GM12878 (cell line): Measurements from ENCODE around the gene SLX4IP. TPM values are rescaled to one million over a fixed set of nuclear protein-coding genes. Genes with fewer than 3 reads are reported as not detected.

Source experiments
- ATAC-seq: fragments of 200-7000 bp; cut with Tn5 transposase; 3 replicates; pipeline ENCODE4 v1.9.1; 2020; ENCODE audit warnings: mild to moderate bottlenecking, moderate library complexity
- BruUV-seq: library from RNA; stranded (reverse); fragments of 400-500 nt; replicated peaks from 2 replicates; lab custom pipeline; 2021; lab: Mats Ljungman, UMichigan
- CTCF ChIA-PET: fragments of 300-600 bp; sonication (Branson Sonifier 250); formaldehyde crosslinking; extraction: SDS; loops from one replicate; lab custom pipeline; 2021; ENCODE audit warnings: inconsistent platforms; lab: Yijun Ruan, JAX
- POLR2A ChIA-PET: fragments of 350-600 bp; formaldehyde crosslinking; extraction: SDS; loops from one replicate; lab custom pipeline; 2021; ENCODE audit warnings: inconsistent platforms; lab: Charles Lee
- RAD21 ChIA-PET: fragments of 300-600 bp; sonication (Branson Sonifier 250); formaldehyde crosslinking; loops from one replicate; lab custom pipeline; 2023; ENCODE audit warnings: antibody characterized with exemption; ENCODE audit not compliant: unreplicated experiment; lab: Charles Lee
- SMC1A ChIA-PET: fragments of 300-600 bp; sonication (Branson Sonifier 250); formaldehyde crosslinking; loops from one replicate; lab custom pipeline; 2023; ENCODE audit not compliant: unreplicated experiment, uncharacterized antibody; lab: Charles Lee
- DNase-seq: peaks from one replicate; pipeline ENCODE4 v3.0.0-alpha.2; 2011; ENCODE audit warnings: low read depth, low spot score
- FAIRE-seq: peaks from 3 replicates; lab custom pipeline; 2011; peaks lifted over from hg19 to GRCh38; lab: Jason Lieb, UNC
- H2AFZ ChIP-seq: 2 replicates; pipeline ENCODE4 v1.6.0; 2011; ENCODE audit warnings: low read depth, low read length, control low read depth; ENCODE audit not compliant: control insufficient read depth
- H3K27ac ChIP-seq: 2 replicates; pipeline ENCODE4 v1.5.1; 2011; ENCODE audit warnings: control low read depth; ENCODE audit not compliant: control insufficient read depth, insufficient read depth
- H3K27me3 ChIP-seq, 2 experiments: replicated peaks in 1 of 2; 2 replicates each; pipeline versions ENCODE4 v1.6.0 to v1.6.1; 2011; ENCODE audit warnings: low read length in 1 of 2; ENCODE audit not compliant: control insufficient read depth in 2 of 2, insufficient read depth in 2 of 2
- H3K36me3 ChIP-seq, 2 experiments: 2 replicates each; pipeline ENCODE4 v1.5.1; 2011; ENCODE audit warnings: low read length in 1 of 2; ENCODE audit not compliant: control insufficient read depth in 2 of 2, insufficient read depth in 2 of 2
- H3K4me1 ChIP-seq: 2 replicates; pipeline ENCODE4 v1.6.1; 2011; ENCODE audit warnings: mild to moderate bottlenecking, low read length, moderate library complexity, mixed read lengths; ENCODE audit not compliant: control insufficient read depth, insufficient read depth
- H3K4me2 ChIP-seq: 2 replicates; pipeline ENCODE4 v1.6.0; 2011; ENCODE audit warnings: control low read depth; ENCODE audit not compliant: control insufficient read depth, insufficient read depth
- H3K4me3 ChIP-seq: fragments of 200-600 bp; sonication (generic); 2 replicates; pipeline ENCODE4 v1.5.1; 2016
- H3K79me2 ChIP-seq: 2 replicates; pipeline ENCODE4 v1.6.0; 2011; ENCODE audit warnings: low read length; ENCODE audit not compliant: control insufficient read depth, insufficient read depth
- H3K9ac ChIP-seq: 2 replicates; pipeline ENCODE4 v1.8.0; 2011; ENCODE audit warnings: low read length, control low read depth, mixed read lengths; ENCODE audit not compliant: control insufficient read depth, insufficient read depth
- H3K9me3 ChIP-seq: replicated peaks from 3 replicates; pipeline ENCODE4 v1.5.1; 2011; ENCODE audit warnings: mild to moderate bottlenecking, low read length; ENCODE audit not compliant: control insufficient read depth, insufficient read depth
- H4K20me1 ChIP-seq: 2 replicates; pipeline ENCODE4 v1.6.0; 2011; ENCODE audit not compliant: control insufficient read depth, insufficient read depth
- BCL11A ChIP-seq: IDR thresholded peaks from 2 replicates; pipeline ENCODE4 v1.6.1; 2011; ENCODE audit warnings: low read depth, low read length
- CHD1 ChIP-seq: IDR thresholded peaks from 2 replicates; pipeline ENCODE4 v1.6.1; 2012; ENCODE audit warnings: low read depth, low read length, improper control_type of control experiment
- FOXK2 ChIP-seq: fragments of 450-650 bp; IDR thresholded peaks from 2 replicates; pipeline ENCODE4 v1.6.1; 2017; ENCODE audit warnings: mild to moderate bottlenecking, moderate library complexity
- IKZF2 ChIP-seq, 2 experiments: fragments of 450-650 bp; IDR thresholded peaks; 2 replicates each; pipeline ENCODE4 v1.6.1; 2017; ENCODE audit warnings: mild to moderate bottlenecking in 2 of 2, moderate library complexity in 2 of 2
- MEF2A ChIP-seq: IDR thresholded peaks from 2 replicates; pipeline ENCODE4 v1.6.1; 2011; ENCODE audit warnings: low read depth, mild to moderate bottlenecking, low read length, moderate library complexity; ENCODE audit not compliant: insufficient read depth
- MEF2B ChIP-seq: fragments of 450-650 bp; IDR thresholded peaks from 2 replicates; pipeline ENCODE4 v1.6.1; 2018; ENCODE audit warnings: mild to moderate bottlenecking, moderate library complexity; ENCODE audit not compliant: partially characterized antibody, poor library complexity, severe bottlenecking
- NFYB ChIP-seq: IDR thresholded peaks from 2 replicates; pipeline ENCODE4 v1.6.1; 2011; ENCODE audit warnings: low read depth, mild to moderate bottlenecking, low read length, improper control_type of control experiment, moderate library complexity; ENCODE audit not compliant: insufficient read depth
- NR2F1 ChIP-seq: fragments of 450-650 bp; conservative IDR thresholded peaks from 2 replicates; pipeline ENCODE4 v1.6.1; 2017; ENCODE audit warnings: mild to moderate bottlenecking
- RFX5 ChIP-seq: IDR thresholded peaks from 2 replicates; pipeline ENCODE4 v1.6.1; 2011; ENCODE audit warnings: low read depth, low read length, improper control_type of control experiment
- SIX5 ChIP-seq: IDR thresholded peaks from 2 replicates; pipeline ENCODE4 v1.6.1; 2011; ENCODE audit warnings: mild to moderate bottlenecking, low read depth, low read length, moderate library complexity; ENCODE audit not compliant: severe bottlenecking
- SMAD1 ChIP-seq: fragments of 450-650 bp; IDR thresholded peaks from 2 replicates; pipeline ENCODE4 v1.6.1; 2018; ENCODE audit warnings: mild to moderate bottlenecking, low read depth; ENCODE audit not compliant: partially characterized antibody
- SREBF1 ChIP-seq: IDR thresholded peaks from 2 replicates; pipeline ENCODE4 v1.6.1; 2012; ENCODE audit warnings: mild to moderate bottlenecking, low read length
- SRF ChIP-seq, 2 experiments: IDR thresholded peaks; 2 replicates each; pipeline ENCODE4 v1.6.1; 2011; ENCODE audit warnings: low read depth in 2 of 2, low read length in 2 of 2, mild to moderate bottlenecking in 1 of 2, moderate library complexity in 1 of 2
- STAT1 ChIP-seq: fragments of 450-650 bp; conservative IDR thresholded peaks from 2 replicates; pipeline ENCODE4 v1.6.1; 2014; ENCODE audit warnings: antibody characterized with exemption, mild to moderate bottlenecking
- TCF7 ChIP-seq: IDR thresholded peaks from 2 replicates; pipeline ENCODE4 v1.6.1; 2014; ENCODE audit warnings: antibody characterized with exemption, borderline replicate concordance
- ZNF207 ChIP-seq: fragments of 450-650 bp; IDR thresholded peaks from 2 replicates; pipeline ENCODE4 v1.6.1; 2014; ENCODE audit warnings: antibody characterized with exemption, mild to moderate bottlenecking, borderline replicate concordance
- WGBS: methylation state at CpG from one replicate; pipeline ENCODE4 v1.1.6; 2016; ENCODE audit warnings: low lambda C conversion rate; ENCODE audit not compliant: insufficient replicate concordance, insufficient coverage; ENCODE audit errors: missing lambda C conversion rate; 5-methylcytosine and 5-hydroxymethylcytosine counted together
- in situ Hi-C: fragments of 300-500 bp; cut with MboI; formaldehyde crosslinking; loops from 9 replicates; pipeline ENCODE4 v1.14.3; 2018; ENCODE audit warnings: mixed read lengths
- intact Hi-C: fragments of 100-400 bp; cut with micrococcal nuclease; formaldehyde crosslinking; loops from one replicate; pipeline ENCODE4 v1.14.2; 2022; ENCODE audit not compliant: unreplicated experiment
- polyA plus RNA-seq, 11 experiments: library from polyadenylated mRNA; depleted of rRNA in 4 of 11; unstranded in 6 of 11; stranded (reverse) in 5 of 11; fragments of >200 nt; fragmentation: Nextera tagmentation in 4 of 11; fragmentation: Illumina TruSeq in 1 of 11; extraction: Ambion mirVana in 4 of 11; extraction: Trizol in 1 of 11; gene quantifications; 1 replicate in 1 of 11; 2 replicates in 10 of 11; pipeline versions ENCODE4 v1.2.1 to v1.2.3, GENCODE V29; 2011 to 2016; ENCODE audit warnings: inconsistent platforms in 2 of 11, missing spikeins in 2 of 11, low read depth in 1 of 11
- total RNA-seq, 4 experiments: library from RNA; depleted of rRNA in 3 of 4; stranded (reverse); fragments of >200 nt in 3 of 4; fragmentation: Illumina TruSeq in 1 of 4; extraction: Trizol in 1 of 4; gene quantifications; 2 replicates each; pipeline versions ENCODE4 v1.2.1 to v1.2.3, GENCODE V29; 2013 to 2021
- TF ChIP-seq, protein P1 (sequence below): fragments of 150-350 bp; IDR thresholded peaks from 2 replicates; pipeline ENCODE4 v1.6.1; 2014; ENCODE audit warnings: mild to moderate bottlenecking, low read depth, low read length
- TF ChIP-seq, protein P2 (sequence below): fragments of 450-650 bp; IDR thresholded peaks from 2 replicates; pipeline ENCODE4 v1.6.1; 2017; ENCODE audit warnings: mild to moderate bottlenecking
- TF ChIP-seq, protein P3 (sequence below): fragments of 450-650 bp; IDR thresholded peaks from 2 replicates; pipeline ENCODE4 v1.6.1; 2016; ENCODE audit warnings: mild to moderate bottlenecking

Gene SLX4IP
- total and polyA plus RNA-seq, 10 of the 15 experiments (the other 5 are each of a cell fraction or from before 2014, with no cell fraction given), result 2.2 to 11.0 (median 6.3) TPM

DNA sequence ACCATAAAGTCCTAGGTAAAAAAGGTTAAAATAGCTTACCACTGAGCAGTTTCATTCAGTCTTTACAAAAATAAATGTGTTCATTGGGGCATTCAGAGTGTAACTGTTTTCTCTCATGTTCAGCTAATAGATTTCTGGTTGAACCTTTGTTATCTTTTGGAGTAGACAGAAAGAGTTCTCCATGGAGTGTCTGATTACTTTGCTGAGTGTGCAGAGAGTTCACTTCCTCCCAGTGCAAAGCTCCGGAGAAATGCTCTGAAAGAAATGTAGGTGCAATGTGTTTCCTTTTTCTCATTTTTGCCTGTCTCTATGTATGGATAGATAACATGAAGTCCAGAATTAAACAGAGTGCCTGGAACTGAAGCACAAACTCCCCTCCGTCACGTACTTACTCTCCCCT is 186.0 kb downstream of the SLX4IP start (continued):
- TF ChIP-seq, protein P1, sequence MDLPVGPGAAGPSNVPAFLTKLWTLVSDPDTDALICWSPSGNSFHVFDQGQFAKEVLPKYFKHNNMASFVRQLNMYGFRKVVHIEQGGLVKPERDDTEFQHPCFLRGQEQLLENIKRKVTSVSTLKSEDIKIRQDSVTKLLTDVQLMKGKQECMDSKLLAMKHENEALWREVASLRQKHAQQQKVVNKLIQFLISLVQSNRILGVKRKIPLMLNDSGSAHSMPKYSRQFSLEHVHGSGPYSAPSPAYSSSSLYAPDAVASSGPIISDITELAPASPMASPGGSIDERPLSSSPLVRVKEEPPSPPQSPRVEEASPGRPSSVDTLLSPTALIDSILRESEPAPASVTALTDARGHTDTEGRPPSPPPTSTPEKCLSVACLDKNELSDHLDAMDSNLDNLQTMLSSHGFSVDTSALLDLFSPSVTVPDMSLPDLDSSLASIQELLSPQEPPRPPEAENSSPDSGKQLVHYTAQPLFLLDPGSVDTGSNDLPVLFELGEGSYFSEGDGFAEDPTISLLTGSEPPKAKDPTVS, result no peak

DNA sequence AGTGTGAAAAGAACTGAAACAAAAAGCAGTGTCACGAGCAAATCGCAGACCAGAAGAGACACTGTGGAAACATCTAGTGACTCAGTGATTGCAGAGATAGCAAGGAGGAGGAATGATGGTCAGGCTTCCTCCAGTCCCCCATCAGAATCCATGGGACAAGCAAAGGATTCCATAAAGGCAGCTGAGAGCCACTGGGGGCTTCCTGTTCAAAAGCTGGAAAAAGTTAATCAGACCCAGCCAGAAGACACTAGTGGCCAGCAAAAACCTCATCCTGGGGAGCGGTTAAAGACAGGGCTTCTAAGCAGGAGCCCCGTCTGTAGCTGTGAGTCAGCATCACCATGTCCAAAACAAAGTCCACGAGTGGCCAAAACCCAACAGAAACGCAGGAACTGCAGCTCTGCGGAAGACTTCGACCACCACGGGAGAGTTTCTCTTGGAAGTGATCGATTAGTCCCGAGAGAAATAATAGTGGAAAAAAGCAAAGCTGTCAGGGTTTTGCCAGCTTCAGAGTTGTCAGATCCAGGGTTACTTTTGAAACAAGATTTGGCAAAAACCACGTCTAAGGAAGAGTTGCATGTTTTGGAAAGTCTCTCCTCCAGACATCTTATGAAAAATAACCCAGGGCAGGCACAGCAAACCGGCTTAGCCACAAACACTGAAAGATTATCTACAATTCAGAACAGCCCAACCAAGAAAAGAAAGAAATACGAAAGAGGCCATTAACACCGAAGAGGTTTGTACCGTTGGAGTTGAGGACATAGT is 187.7 kb downstream of the SLX4IP start:
- FAIRE-seq, result no peak
- CTCF ChIA-PET, result interaction anchor here (0.9 to 1.3 kb wide), 2 partner anchors 9 to 27 kb away, joined by 3 read pairs; no protein-coding TSS in a partner anchor
- no peaks in the 10 kb centered on the region for H3K79me2 ChIP-seq
- ATAC-seq, result 0 out of 3 replicates have a peak, but pooled peaks have one; percentile 17
- SMC1A ChIA-PET, result interaction anchor here (1.1 to 2.0 kb wide), 3 partner anchors 14 to 651 kb away, joined by 3 to 6 read pairs (median 4); no protein-coding TSS in a partner anchor
- H3K9ac ChIP-seq, result no peak overlapping the region
- POLR2A ChIA-PET, result no interaction called here
- H3K9me3 ChIP-seq, result no peaks in the 10 kb centered on the region
- no peaks in the 10 kb centered on the region for H3K27me3 ChIP-seq
- intact Hi-C loops (no loop called here), in situ Hi-C loops (no loop called here)
- no peak for DNase-seq
- RAD21 ChIA-PET, result no interaction called here
- no peaks in the 10 kb centered on the region for H4K20me1 ChIP-seq
- H3K4me2 ChIP-seq, result peak overlapping the region; percentile 49; the same call in 1 of the 2 replicates
- H3K36me3 ChIP-seq, result peaks cover 0 to 1% of the 10 kb centered on the region in 2 experiments; a peak in 1 of 4 replicates
- no peak overlapping the region for H3K27ac ChIP-seq
- BruUV-seq, result no TSS peak
- WGBS, result 91% methylated on average over 16 of the region's 16 CpGs
- H2AFZ ChIP-seq, result no peak overlapping the region
- no peak overlapping the region for H3K4me3 ChIP-seq
- no peaks in the 10 kb centered on the region; the same call in 1 of the 2 replicates for H3K4me1 ChIP-seq
- TF ChIP-seq NR2F1, result no peak
- no peak for TF ChIP-seq SREBF1
- TF ChIP-seq, protein P2, sequence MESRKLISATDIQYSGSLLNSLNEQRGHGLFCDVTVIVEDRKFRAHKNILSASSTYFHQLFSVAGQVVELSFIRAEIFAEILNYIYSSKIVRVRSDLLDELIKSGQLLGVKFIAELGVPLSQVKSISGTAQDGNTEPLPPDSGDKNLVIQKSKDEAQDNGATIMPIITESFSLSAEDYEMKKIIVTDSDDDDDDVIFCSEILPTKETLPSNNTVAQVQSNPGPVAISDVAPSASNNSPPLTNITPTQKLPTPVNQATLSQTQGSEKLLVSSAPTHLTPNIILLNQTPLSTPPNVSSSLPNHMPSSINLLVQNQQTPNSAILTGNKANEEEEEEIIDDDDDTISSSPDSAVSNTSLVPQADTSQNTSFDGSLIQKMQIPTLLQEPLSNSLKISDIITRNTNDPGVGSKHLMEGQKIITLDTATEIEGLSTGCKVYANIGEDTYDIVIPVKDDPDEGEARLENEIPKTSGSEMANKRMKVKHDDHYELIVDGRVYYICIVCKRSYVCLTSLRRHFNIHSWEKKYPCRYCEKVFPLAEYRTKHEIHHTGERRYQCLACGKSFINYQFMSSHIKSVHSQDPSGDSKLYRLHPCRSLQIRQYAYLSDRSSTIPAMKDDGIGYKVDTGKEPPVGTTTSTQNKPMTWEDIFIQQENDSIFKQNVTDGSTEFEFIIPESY, result no peak
- TF ChIP-seq MEF2B, result no peak
- no peak for TF ChIP-seq RFX5
- TF ChIP-seq SRF (IDR thresholded peaks at IDR 0.05; ENCODE audit: low read depth in 2 of 2, low read length in 2 of 2), result no peak
- no peak for TF ChIP-seq STAT1
- no peak for TF ChIP-seq CHD1
- TF ChIP-seq SMAD1, result no peak
- TF ChIP-seq SIX5, result no peak
- no peak for TF ChIP-seq NFYB
- no peak for TF ChIP-seq BCL11A
- TF ChIP-seq IKZF2 (IDR thresholded peaks at IDR 0.05), result no peak
- TF ChIP-seq FOXK2, result no peak
- no peak for TF ChIP-seq MEF2A
- TF ChIP-seq ZNF207, result no peak
- TF ChIP-seq, protein P3, sequence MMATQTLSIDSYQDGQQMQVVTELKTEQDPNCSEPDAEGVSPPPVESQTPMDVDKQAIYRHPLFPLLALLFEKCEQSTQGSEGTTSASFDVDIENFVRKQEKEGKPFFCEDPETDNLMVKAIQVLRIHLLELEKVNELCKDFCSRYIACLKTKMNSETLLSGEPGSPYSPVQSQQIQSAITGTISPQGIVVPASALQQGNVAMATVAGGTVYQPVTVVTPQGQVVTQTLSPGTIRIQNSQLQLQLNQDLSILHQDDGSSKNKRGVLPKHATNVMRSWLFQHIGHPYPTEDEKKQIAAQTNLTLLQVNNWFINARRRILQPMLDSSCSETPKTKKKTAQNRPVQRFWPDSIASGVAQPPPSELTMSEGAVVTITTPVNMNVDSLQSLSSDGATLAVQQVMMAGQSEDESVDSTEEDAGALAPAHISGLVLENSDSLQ, result no peak
- TF ChIP-seq TCF7, result no peak
